Epidermal melanocyte (primary cell): Measurements from ENCODE around the gene PPFIA3.

Experiments
- DNase-seq: peaks from one replicate; pipeline ENCODE4 v3.0.0; 2011; ENCODE audit warnings: low spot score; ENCODE audit not compliant: insufficient read length

Gene PPFIA3

DNA sequence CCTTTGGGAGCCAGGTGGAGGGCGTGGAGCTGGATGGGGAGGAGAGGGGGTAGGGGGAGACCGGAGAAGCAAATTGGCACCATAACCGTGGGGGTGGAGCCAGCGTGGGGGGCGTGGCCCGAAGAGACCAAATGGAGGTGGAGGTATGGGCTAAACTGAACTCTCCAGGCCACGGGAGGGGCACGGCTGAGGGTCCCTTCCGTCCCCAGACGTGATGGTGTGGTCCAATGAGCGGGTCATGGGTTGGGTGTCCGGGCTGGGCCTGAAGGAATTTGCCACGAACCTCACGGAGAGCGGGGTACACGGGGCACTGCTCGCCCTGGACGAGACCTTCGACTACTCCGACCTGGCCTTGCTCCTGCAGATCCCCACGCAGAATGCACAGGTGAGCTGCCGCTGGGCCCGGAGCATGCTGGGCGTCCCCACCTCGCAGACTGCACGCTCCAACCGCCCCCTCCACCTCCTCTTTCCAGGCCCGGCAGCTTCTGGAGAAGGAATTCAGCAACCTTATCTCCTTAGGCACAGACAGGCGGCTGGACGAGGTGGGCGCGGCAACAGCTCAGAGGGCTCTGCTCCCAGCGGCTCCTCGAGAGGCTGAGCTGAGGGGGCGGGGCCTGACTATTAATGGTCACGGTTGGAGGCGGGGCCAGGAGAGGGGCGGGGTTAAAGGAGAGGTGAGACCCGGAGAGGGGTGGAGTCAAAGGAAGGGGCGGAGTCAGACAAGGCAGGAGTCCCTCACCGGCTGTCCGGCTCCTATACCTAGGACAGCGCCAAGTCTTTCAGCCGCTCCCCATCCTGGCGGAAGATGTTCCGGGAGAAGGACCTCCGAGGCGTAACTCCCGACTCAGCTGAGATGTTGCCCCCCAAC is 29.7 kb downstream of the PPFIA3 start:
- peak; percentile 87 for DNase-seq

DNA sequence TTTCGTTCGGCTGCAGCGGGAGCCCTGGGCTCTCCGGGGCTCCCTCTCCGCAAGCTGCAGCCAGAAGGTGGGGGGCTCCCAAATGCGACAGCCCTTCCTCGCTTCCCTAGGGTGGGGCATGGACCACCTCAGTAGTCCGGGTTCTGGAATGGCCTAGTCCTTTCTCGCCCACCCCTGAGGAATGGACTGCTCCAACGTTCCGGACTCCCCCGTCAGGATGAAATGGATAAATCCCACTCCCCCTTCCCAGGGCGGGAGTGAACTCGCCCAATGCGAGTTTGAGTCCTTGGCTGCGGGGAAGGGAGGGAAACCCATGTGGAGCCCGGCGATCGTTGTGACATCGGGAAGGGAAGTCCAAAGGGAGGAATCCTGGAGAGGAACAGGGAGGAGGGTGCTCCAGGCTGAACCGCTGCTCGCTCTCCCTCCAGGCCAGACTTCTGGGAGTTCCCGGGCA is 30.3 kb downstream of the PPFIA3 start:
- DNase-seq, result peak; percentile 44

DNA sequence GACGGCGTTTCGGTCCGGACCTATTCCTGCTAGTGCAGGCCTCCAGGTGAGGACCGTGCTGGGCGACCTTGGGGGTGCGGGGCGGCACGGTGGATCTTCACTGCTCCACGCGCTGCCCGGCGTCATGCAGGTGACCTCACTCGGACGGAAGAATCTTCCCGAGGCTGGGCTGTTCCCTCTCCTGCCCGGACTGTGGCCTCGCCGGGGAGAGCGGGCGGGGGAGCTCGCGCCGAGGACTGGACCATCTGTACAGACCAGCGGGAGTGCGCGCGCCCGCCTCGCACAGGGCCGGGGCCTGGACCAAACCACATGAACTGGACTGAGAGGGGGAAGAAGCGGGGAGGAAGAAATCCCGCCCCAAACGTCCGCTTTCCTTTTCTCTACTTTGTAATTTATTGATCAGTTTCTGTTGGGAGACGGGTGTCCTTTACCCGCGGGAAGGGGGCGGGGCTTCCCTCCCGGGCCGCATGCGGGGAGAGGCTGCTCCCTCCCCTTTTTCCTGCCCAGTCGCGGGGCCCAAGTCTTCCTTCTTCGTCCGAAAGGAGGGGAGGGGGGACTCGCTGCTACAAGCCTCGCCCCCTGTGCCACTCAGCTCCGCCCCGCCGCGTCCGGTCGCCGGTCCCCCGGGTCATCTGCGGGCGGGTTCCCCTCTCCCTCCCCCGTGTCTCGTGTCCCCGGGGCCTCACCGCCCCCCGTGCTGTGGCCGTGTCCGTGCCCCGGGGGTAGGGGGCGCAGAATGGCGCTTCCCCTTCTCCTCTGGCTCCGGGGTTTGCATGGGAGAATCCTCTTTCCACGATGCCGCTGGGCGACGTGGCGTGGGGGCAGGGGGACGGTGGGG is 31.0 kb downstream of the PPFIA3 start:
- DNase-seq, result peak; percentile 86

- peak; percentile 31 for DNase-seq
These were observed 31.6 kb downstream of the PPFIA3 start for GRCh38 chr19:49150944-49151243.

DNA sequence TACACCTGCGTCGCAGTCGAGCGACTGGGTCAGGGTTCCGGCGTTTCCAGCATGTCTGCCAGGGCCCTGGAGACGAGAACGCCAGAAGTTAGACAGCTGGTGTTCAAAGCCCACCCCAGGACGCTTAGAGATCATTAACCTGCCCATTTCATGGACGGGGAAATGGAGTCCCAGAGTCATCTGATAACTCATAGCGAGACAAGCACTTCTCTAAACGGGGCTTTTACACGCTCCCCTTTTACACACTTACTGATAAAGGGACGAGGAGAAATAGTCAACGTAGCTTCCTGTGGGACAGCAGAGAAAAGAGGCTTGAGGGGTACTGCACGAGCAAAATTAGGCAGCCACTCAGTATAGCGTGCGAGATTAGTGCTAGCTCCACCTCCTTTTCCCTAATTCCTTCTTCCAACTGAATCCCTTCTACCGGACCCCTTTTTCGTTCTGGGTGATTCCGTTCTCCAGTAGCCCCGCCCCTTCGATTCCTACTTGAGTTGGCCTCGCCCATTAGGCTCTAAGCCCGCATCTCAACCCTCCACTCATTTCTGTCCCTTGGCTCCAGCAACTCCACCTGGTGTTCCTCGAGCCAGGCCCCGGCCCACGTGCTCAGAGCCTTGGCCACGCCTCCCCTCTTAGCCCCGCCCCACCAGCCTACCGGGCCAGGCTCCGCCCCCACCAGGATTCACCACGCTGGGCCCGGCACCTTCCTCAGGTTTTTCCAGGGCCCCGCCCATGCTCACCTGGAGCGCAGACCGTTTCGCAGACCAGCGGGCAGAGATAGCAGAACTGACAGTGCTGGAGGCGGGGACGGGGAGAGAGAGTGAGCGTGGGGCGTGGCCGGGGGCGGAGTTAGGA is 32.1 kb downstream of the PPFIA3 start:
- peak; percentile 27 for DNase-seq

- DNase-seq, result no peak
These were observed 32.8 kb downstream of the PPFIA3 start for GRCh38 chr19:49152119-49152550.

DNA sequence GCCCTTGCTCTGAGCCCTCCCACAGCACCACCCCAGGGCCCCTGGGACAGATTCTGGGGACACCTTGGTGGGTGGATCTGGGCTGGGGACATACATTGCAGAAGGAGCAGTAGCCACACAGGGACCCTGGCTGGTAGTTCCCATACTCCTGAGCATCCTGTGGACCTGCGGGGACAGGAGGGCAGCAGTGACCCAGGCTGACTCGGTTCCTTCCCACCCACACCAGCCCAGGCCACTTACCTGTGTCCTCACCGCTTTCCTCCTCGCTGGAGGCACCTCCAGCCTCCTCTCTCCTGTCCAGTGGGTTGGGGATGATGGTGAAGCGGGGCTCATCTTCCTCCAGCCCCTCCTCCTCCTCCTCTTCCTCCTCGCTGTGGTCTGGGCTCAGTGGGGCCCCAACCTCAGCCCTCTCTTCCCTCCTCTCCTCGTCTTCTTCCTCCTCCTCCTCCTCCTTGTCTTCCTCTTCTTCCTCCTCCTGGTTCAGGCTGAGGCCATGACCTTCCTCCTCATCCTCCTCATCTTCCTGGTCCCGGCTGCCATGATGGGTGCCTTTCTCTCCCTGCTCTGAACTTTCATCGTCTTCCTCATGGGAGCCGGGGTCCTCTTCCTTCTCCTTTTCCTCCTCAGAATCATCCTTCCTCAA is 33.9 kb downstream of the PPFIA3 start:
- DNase-seq, result no peak

DNA sequence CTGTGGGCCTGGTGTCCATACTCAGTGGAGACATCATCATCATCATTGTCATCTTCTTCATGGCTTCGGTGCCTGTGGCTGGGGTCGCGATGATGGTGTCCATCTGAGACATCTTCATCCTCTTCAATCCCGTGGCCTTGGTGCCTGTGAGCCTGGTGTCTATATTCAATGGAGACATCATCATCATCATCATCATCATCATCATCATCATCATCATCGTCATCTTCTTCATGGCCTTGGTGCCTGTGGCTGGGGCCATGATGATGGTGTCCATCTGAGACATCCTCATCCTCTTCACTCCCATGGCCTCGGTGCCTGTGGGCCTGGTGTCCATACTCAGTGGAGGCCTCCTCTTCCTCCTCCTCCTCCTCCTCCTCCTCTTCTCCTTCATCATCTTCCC is 34.9 kb downstream of the PPFIA3 start:
- DNase-seq, result no peak

DNA sequence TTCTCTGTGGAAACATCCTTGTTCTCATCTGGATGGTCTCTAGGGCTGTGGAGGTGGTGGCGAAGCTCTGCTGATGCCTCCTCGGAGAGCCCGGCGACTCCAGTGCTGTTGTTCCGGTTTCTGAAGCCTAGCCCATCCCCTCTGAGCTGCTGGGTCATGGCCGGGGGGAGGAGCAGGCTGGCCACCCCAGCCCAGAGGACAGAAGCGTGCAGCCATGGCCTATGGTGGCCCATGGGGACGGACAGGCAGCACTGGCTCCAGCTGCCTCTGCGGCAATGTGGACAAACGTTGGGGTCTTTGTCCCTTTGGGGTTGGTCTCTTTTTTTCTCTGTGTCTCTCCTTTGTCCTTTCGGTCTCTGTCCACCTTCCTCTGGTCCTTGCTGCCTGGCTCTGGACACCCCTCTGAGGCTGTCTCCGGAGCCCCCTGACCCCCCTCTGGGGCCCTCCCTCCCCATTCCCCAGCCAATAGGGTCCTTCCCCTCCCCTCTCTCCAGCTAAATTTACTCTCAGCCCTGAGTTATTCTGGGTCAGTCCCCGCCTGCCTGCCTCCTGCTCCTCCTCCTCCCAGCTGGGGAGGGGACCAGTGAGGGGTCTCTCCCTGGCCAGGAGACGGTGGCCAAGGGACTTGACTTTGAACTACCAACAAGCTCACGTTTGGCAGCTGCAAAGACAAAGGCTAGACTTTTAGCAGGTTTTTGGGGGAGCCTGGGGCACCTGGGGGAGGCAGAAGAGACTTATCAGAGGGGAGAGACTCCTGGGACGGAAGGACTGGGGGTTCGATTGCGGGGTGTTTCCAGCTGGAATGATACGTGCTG is 35.9 kb downstream of the PPFIA3 start, which contains the start of gene HRC:
TSS of gene HRC (minus strand) at position 392 of the 815 bp plus-strand sequence. CDS start at position 233, 159 bp downstream.
- DNase-seq, result no peak

DNA sequence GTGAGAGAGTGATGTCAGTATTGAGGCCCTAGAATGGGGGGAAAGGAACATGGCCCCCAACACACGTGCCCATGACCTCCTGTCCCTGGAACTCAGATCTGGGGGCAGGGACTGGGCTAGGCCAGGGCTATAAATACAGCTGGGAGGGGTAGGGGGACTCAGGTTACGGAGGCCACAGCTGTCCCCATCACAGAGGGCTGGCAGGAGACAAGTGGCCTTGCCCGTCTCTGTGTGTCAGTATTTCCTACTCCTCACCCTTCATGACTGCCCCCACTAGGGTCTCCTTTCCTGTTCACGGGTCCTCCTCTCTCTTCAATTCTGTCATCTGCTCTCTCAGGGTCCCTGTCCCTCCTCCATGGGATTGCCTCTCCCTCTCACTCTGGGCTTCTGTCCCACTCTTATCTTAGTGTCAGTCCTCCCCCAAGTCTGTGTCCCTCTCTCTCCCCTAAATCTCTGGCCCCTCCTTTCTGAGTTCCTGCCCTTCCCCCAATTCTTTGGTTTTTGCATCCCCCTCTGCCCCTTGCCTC is 36.5 kb downstream of the PPFIA3 start:
- no peak for DNase-seq

GRCh38 chr19:49157445-49158224 is 38.3 kb downstream of the PPFIA3 start, which contains the start of gene TRPM4:
TRPM4 (plus strand) TSS chr19:49157792; CDS start chr19:49157867, 75 bp downstream.
- peak; percentile 82 for DNase-seq

- DNase-seq, result no peak
These were observed 41.3 kb downstream of the PPFIA3 start for GRCh38 chr19:49160450-49161189.

DNA sequence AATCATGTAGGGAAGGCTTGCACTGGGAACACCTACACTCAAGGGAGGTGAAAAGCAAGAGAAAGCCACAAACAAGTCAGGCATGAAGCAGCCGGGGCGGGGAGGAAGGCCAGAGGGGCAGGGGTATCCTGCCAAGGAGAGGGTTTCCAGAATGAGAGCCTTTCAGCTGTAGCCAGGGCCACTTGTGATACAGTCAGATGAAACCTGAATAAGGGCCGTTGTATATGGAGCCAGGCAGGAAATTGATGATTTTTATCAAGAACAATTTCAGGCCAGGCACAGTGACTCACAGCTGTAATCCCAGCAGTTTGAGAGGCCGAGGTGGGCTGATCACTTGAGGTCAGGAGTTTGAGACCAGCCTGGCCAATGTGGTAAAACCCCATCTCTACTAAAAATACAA is 42.6 kb downstream of the PPFIA3 start:
- no peak for DNase-seq

- no peak for DNase-seq
These were observed 45.9 kb downstream of the PPFIA3 start for GRCh38 chr19:49165111-49165750.

GRCh38 chr19:49165865-49166301 is 46.5 kb downstream of the PPFIA3 start:
- no peak for DNase-seq

DNA sequence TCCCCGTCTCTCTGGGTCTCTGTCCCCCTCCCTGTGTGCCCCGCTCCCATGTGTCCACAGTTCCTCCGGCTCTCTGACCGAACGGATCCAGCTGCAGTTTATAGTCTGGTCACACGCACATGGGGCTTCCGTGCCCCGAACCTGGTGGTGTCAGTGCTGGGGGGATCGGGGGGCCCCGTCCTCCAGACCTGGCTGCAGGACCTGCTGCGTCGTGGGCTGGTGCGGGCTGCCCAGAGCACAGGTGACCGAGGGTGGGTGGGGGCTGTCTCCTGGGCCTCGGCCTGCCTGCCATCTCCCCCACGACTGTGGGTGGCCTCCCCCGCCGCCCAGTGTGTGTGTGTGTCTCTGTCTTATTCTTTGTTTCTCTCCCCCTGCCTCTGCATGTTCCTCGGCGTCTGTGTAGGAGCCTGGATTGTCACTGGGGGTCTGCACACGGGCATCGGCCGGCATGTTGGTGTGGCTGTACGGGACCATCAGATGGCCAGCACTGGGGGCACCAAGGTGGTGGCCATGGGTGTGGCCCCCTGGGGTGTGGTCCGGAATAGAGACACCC is 48.6 kb downstream of the PPFIA3 start:
- no peak for DNase-seq

- no peak for DNase-seq
These were observed 49.1 kb downstream of the PPFIA3 start for GRCh38 chr19:49168421-49168820.
